HEK293 (cell line): ENCODE results near the gene GUCA1C.

Experiments used
- CTCF ChIP-seq: fragments of 450-650 bp; formaldehyde crosslinking; IDR thresholded peaks from 2 replicates; pipeline ENCODE4 v1.5.1; 2016; ENCODE audit warnings: missing biosample characterization, missing genetic modification characterization
- SETDB1 ChIP-seq: IDR thresholded peaks from one replicate; pipeline ENCODE4 v1.6.1; 2017; ENCODE audit warnings: mild to moderate bottlenecking, low read length, moderate library complexity, mixed read lengths; ENCODE audit not compliant: insufficient read length
- TCF7L2 ChIP-seq: IDR thresholded peaks from 2 replicates; pipeline ENCODE4 v1.6.1; 2011; ENCODE audit warnings: low read depth, mild to moderate bottlenecking, inconsistent platforms, low read length, moderate library complexity, borderline replicate concordance
- ZNF121 ChIP-seq: fragments of 450-650 bp; formaldehyde crosslinking; IDR thresholded peaks from 2 replicates; pipeline ENCODE4 v1.5.1; 2016; ENCODE audit warnings: missing biosample characterization, missing genetic modification characterization
- ZNF302 ChIP-seq: fragments of 450-650 bp; formaldehyde crosslinking; IDR thresholded peaks from 2 replicates; pipeline ENCODE4 v1.5.1; 2016; ENCODE audit warnings: missing biosample characterization, missing genetic modification characterization, low read depth
- ZNF404 ChIP-seq: fragments of 450-650 bp; formaldehyde crosslinking; IDR thresholded peaks from 2 replicates; pipeline ENCODE4 v1.5.1; 2017; ENCODE audit warnings: missing biosample characterization, missing genetic modification characterization
- ZNF777 ChIP-seq: fragments of 450-650 bp; formaldehyde crosslinking; IDR thresholded peaks from 2 replicates; pipeline ENCODE4 v1.5.1; 2017; ENCODE audit warnings: missing biosample characterization, missing genetic modification characterization, borderline replicate concordance
- ZNF785 ChIP-seq: fragments of 450-650 bp; formaldehyde crosslinking; IDR thresholded peaks from 2 replicates; pipeline ENCODE4 v1.5.1; 2016; ENCODE audit warnings: missing biosample characterization, missing genetic modification characterization
- TF ChIP-seq, protein P1 (sequence below): fragments of 450-650 bp; formaldehyde crosslinking; IDR thresholded peaks from 2 replicates; pipeline ENCODE4 v1.5.1; 2016; ENCODE audit warnings: missing biosample characterization, missing genetic modification characterization

- TF ChIP-seq ZNF121 (tag by site-specific recombination): no peak
- no peak for TF ChIP-seq CTCF (tag by site-specific recombination)
- TF ChIP-seq SETDB1: no peak
- no peak for TF ChIP-seq ZNF777 (tag by site-specific recombination)
- TF ChIP-seq, protein P1, sequence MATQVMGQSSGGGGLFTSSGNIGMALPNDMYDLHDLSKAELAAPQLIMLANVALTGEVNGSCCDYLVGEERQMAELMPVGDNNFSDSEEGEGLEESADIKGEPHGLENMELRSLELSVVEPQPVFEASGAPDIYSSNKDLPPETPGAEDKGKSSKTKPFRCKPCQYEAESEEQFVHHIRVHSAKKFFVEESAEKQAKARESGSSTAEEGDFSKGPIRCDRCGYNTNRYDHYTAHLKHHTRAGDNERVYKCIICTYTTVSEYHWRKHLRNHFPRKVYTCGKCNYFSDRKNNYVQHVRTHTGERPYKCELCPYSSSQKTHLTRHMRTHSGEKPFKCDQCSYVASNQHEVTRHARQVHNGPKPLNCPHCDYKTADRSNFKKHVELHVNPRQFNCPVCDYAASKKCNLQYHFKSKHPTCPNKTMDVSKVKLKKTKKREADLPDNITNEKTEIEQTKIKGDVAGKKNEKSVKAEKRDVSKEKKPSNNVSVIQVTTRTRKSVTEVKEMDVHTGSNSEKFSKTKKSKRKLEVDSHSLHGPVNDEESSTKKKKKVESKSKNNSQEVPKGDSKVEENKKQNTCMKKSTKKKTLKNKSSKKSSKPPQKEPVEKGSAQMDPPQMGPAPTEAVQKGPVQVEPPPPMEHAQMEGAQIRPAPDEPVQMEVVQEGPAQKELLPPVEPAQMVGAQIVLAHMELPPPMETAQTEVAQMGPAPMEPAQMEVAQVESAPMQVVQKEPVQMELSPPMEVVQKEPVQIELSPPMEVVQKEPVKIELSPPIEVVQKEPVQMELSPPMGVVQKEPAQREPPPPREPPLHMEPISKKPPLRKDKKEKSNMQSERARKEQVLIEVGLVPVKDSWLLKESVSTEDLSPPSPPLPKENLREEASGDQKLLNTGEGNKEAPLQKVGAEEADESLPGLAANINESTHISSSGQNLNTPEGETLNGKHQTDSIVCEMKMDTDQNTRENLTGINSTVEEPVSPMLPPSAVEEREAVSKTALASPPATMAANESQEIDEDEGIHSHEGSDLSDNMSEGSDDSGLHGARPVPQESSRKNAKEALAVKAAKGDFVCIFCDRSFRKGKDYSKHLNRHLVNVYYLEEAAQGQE: no peak
- TF ChIP-seq ZNF404 (tag by site-specific recombination): no peak
- no peak for TF ChIP-seq ZNF302
- TF ChIP-seq TCF7L2: no peak
- TF ChIP-seq ZNF785 (tag by site-specific recombination): no peak
Observed at GRCh38 chr3:108879915-108880314, 73.8 kb downstream of the GUCA1C start.
